HG02610 (cell line): Measurements from ENCODE around the gene CYP2R1.

Source experiments
- ATAC-seq: cut with Tn5 transposase; IDR thresholded peaks from one replicate; pipeline ENCODE4 v1.9.1; 2021; ENCODE audit warnings: mild to moderate bottlenecking, moderate library complexity; ENCODE audit not compliant: unreplicated experiment

Gene CYP2R1

GRCh38 chr11:14835496-14836492, 56.2 kb downstream of the CYP2R1 start:
- ATAC-seq, result no peak
